ENCODE results near the gene CCDC142.

DNA sequence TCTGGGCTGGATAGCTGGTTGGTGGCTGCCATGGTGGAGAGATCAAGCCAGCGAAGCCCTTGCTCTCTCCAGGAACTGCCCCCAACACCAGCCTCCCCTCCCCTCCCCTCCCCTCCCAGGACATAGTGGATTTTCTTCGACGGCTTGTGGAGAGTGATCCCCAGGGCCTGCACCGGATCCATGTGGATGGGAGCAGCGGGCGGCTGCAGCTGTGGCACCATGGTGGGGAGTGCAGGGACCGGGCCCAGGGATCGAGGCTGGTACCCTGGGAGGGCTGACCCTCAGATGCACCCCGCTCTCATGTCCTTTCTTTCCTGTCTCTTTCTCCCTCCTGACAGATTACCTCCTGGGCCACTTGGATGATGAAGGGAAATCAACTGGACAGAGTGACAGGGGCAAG is 7.1 kb upstream of the CCDC142 start:
- TF ChIP-seq POLR2AphosphoS5 (IDR thresholded peaks at IDR 0.05; ENCODE audit: low read depth, low read length) (no peak), TAF1 (IDR thresholded peaks at IDR 0.05; ENCODE audit: borderline replicate concordance, insufficient read depth, low read length) (no peak), SIN3A (IDR thresholded peaks at IDR 0.05; ENCODE audit: borderline replicate concordance, insufficient read depth, low read length) (no peak), FOXP2 (optimal IDR thresholded peaks at IDR 0.05; ENCODE audit: borderline replicate concordance, extremely low read depth, extremely low read length, insufficient read depth) (no peak)
- TF ChIP-seq, protein P1, sequence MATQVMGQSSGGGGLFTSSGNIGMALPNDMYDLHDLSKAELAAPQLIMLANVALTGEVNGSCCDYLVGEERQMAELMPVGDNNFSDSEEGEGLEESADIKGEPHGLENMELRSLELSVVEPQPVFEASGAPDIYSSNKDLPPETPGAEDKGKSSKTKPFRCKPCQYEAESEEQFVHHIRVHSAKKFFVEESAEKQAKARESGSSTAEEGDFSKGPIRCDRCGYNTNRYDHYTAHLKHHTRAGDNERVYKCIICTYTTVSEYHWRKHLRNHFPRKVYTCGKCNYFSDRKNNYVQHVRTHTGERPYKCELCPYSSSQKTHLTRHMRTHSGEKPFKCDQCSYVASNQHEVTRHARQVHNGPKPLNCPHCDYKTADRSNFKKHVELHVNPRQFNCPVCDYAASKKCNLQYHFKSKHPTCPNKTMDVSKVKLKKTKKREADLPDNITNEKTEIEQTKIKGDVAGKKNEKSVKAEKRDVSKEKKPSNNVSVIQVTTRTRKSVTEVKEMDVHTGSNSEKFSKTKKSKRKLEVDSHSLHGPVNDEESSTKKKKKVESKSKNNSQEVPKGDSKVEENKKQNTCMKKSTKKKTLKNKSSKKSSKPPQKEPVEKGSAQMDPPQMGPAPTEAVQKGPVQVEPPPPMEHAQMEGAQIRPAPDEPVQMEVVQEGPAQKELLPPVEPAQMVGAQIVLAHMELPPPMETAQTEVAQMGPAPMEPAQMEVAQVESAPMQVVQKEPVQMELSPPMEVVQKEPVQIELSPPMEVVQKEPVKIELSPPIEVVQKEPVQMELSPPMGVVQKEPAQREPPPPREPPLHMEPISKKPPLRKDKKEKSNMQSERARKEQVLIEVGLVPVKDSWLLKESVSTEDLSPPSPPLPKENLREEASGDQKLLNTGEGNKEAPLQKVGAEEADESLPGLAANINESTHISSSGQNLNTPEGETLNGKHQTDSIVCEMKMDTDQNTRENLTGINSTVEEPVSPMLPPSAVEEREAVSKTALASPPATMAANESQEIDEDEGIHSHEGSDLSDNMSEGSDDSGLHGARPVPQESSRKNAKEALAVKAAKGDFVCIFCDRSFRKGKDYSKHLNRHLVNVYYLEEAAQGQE (IDR thresholded peaks at IDR 0.05; ENCODE audit: insufficient read depth in 1 of 2, low read depth in 2 of 2, low read length in 2 of 2), result no peak

Measured in PFSK-1 (cell line).